Ascending aorta (tissue), 2 donors: ENCODE data around the gene ING4. TPM values are rescaled to one million over a fixed set of nuclear protein-coding genes. Genes with fewer than 3 reads are reported as not detected.

Experiments used
- DNase-seq, 2 donors: peaks; one replicate each; pipeline ENCODE4 v3.0.0-alpha.2; 2019; ENCODE audit warnings: low spot score in 2 of 2
- H3K27ac ChIP-seq, 2 donors: fragments of 200-600 bp; sonication (generic); one replicate each; pipeline ENCODE4 v1.5.1; 2016 to 2017; ENCODE audit warnings: mild to moderate bottlenecking in 1 of 2
- H3K27me3 ChIP-seq: fragments of 200-600 bp; sonication (generic); one replicate; pipeline ENCODE4 v1.5.1; 2017
- H3K36me3 ChIP-seq, 2 donors: fragments of 200-600 bp; sonication (generic); one replicate each; pipeline ENCODE4 v1.5.1; 2016
- H3K4me1 ChIP-seq, 2 donors: fragments of 200-600 bp; sonication (generic); one replicate each; pipeline ENCODE4 v1.5.1; 2016 to 2017; ENCODE audit warnings: mild to moderate bottlenecking in 1 of 2
- H3K4me3 ChIP-seq, 2 donors: fragments of 200-600 bp; sonication (generic); one replicate each; pipeline ENCODE4 v1.5.1; 2016 to 2017; ENCODE audit warnings: mild to moderate bottlenecking in 1 of 2
- H3K9me3 ChIP-seq, 2 donors: fragments of 200-600 bp; sonication (generic); one replicate each; pipeline ENCODE4 v1.5.1; 2016
- intact Hi-C: fragments of 100-400 bp; cut with DNase I; formaldehyde crosslinking; loops from one replicate; pipeline ENCODE4 v1.15.1; 2023
- total RNA-seq: library from RNA; depleted of rRNA; stranded (reverse); fragments of >200 nt; gene quantifications from one replicate; pipeline ENCODE4 v1.1.0, GENCODE V29; 2016
- TF ChIP-seq, protein P1 (sequence below), 3 experiments: fragments of 200-600 bp in 2 of 3; fragments of 450-650 bp in 1 of 3; sonication (generic) in 2 of 3; IDR thresholded peaks; one replicate each; pipeline ENCODE4 v1.5.1; 2016 to 2019; ENCODE audit warnings: antibody characterized with exemption in 3 of 3, mild to moderate bottlenecking in 1 of 3, moderate library complexity in 1 of 3

Gene ING4
- total RNA-seq, 1 donor from 2014 or later: 2.6 TPM

DNA sequence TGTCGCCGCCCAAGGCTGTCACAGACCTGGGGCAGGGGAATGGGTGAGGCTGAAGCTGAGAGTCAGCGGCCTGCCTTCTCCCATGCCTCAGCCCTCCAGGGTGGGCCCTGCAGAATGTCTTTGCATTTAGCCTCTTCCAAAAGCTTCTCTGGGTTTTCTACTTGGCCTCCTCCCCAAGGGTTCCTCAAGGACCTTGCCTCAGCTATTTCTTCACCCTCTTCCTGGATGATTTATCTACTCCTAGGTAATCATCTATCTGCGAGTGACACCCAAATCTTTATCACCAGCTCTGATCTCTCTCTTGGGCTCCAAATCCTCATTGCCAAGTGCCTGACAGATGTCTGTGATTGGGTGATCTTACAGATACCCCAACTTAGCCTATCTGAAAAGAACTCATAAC, 22.4 kb downstream of the ING4 start:
- Histone ChIP-seq H3K9me3 (no peaks in the 10 kb centered on the region), H3K4me1 (no peaks in the 10 kb centered on the region), H3K27ac (no peak overlapping the region), H3K36me3 (no peaks in the 10 kb centered on the region), H3K4me3 (no peak overlapping the region), H3K27me3 (no peaks in the 10 kb centered on the region)
- TF ChIP-seq, protein P1, sequence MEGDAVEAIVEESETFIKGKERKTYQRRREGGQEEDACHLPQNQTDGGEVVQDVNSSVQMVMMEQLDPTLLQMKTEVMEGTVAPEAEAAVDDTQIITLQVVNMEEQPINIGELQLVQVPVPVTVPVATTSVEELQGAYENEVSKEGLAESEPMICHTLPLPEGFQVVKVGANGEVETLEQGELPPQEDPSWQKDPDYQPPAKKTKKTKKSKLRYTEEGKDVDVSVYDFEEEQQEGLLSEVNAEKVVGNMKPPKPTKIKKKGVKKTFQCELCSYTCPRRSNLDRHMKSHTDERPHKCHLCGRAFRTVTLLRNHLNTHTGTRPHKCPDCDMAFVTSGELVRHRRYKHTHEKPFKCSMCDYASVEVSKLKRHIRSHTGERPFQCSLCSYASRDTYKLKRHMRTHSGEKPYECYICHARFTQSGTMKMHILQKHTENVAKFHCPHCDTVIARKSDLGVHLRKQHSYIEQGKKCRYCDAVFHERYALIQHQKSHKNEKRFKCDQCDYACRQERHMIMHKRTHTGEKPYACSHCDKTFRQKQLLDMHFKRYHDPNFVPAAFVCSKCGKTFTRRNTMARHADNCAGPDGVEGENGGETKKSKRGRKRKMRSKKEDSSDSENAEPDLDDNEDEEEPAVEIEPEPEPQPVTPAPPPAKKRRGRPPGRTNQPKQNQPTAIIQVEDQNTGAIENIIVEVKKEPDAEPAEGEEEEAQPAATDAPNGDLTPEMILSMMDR (IDR thresholded peaks at IDR 0.05): no peak
- intact Hi-C loops: no loop called here
- no peak for DNase-seq

DNA sequence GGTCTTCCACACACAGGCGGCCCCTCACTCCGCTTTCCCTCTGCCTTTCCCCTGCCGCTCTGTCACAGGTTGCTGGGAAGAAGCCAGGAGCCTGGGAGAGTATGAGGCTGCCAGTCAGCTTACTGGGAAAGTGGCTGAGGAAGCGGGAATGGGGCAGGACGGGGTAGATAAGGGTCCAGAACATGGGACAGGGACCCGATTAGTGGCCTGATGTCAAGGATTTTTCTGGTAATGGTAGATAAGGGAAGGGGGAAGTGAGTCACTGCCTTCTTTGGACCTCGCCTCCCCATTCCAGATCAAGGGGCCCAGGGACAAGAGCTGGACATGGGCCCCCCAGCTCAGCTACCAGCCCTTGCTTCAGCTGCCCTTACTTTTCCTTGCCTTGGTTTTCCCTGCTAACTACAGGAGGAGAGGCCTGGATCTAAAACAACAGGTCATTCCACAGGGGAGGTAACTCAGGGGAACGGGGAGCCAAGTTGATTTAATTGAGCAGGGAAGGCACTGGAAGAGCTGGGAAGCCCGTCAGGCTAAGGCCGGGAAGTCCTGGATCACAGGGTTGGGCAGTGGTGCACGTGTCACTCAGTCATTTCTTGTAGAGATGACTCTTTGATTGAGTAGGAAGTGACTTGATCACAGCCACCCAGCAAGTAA, 23.6 kb downstream of the ING4 start:
- no peak for DNase-seq
- TF ChIP-seq, protein P1 (IDR thresholded peaks at IDR 0.05): no peak
- H3K27ac ChIP-seq: no peak overlapping the region

DNA sequence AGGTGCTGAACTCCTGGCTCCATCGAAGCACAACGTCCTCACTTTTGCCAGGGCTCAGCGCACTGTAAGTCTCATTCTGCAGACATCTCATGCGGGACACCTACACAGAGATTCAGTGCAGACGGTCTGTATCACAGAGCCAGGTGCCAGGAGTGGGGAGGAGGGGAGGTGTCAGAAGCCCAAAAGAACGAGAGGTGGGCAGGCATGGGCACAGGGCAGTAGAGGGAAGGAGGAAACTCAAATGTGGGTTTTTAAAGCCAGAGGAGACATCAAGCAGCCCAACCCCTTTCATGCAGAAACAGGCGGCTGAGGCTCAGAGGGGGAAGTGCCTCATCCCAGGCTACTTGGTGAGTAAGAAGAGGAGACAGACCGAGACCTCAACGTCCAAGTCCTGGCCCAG, 24.6 kb downstream of the ING4 start:
- TF ChIP-seq, protein P1 (IDR thresholded peaks at IDR 0.05): no peak
- H3K4me3 ChIP-seq: no peak overlapping the region
- no peaks in the 10 kb centered on the region for H3K4me1 ChIP-seq
- no peak for DNase-seq
- intact Hi-C loops: no loop called here
- H3K36me3 ChIP-seq: no peaks in the 10 kb centered on the region
- H3K27me3 ChIP-seq: no peaks in the 10 kb centered on the region
- H3K27ac ChIP-seq: no peak overlapping the region
- H3K9me3 ChIP-seq: no peaks in the 10 kb centered on the region

More for the DNA sequence above, 23.6 kb downstream of the ING4 start:
- Histone ChIP-seq H3K9me3 (no peaks in the 10 kb centered on the region), H3K4me1 (no peaks in the 10 kb centered on the region), H3K4me3 (no peak overlapping the region), H3K27me3 (no peaks in the 10 kb centered on the region), H3K36me3 (no peaks in the 10 kb centered on the region)
- intact Hi-C loops: no loop called here

DNA sequence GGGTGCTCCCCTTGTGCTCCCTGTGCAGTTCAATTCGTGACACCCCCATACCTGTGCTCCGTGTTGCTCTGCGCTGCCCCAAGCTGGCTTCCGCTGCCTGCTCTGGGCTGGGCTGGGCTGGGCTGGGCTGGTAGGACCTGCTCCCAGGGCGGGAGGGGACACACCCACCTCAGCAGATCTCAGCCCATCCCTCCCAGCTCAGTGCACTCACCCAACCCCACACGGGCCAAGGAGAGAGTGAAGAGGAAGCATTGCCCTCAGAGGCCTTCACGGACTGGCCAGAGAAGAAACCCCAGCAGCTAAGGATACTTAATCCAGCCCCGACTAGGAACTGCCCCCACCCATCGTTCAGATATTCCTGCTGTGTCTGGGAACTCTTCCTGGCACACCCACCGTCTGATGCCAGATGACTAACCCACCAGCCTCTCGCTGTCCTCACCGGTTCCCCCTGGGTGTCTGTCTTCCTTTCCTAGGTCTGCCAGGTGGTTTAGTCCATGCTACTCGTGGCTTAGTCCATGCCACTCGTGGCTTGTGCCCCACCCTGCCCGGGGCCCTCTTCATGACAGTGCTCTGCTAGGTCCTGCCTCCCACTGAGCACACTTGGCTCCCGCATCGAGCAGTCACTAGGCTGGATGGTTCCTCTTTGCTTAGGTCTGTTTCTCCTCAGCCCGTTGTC, 26.9 kb downstream of the ING4 start, which contains the start of gene LPAR5:
LPAR5 (minus strand) TSS at position 104 of the 676 bp plus-strand sequence. CDS start 14,711 bp downstream, outside the sequence.
- no peak within 1 kb of the TSS for H3K4me3 ChIP-seq
- TF ChIP-seq, protein P1 (IDR thresholded peaks at IDR 0.05): no peak
- H3K36me3 ChIP-seq: no peaks in the 10 kb centered on the region
- DNase-seq: no peak
- H3K27ac ChIP-seq: peak within 1 kb of the TSS in 1 of 2 donors; percentile 10
- intact Hi-C loops: no loop called here
- H3K9me3 ChIP-seq: no peaks in the 10 kb centered on the region
- H3K27me3 ChIP-seq: no peaks in the 10 kb centered on the region
- no peaks in the 10 kb centered on the region for H3K4me1 ChIP-seq

DNA sequence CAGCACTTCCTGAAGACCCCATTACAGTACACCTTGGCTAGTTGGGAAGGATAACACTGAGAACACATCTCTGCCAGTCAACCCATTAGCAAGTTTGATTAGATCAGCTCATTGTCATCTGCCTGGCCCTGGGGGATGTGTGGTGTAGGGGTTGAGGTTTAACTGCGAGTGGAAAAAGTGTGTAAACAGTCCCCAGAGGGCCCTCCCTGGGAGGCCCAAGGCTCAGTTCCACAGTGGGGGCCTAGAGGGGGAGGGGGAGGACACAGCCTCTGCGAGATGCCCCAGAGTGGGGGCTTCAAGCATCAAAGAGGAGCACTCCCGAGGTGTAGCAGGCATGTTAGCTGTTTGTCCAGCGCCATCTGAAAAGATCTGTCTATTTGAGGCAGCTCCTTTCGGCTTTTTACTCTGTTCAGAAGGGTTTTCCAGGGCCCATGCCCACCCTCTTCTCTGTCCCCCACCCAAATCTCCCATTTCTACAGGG, 27.5 kb downstream of the ING4 start:
- Histone ChIP-seq H3K4me3 (no peak overlapping the region), H3K36me3 (no peaks in the 10 kb centered on the region), H3K4me1 (no peaks in the 10 kb centered on the region), H3K27me3 (no peaks in the 10 kb centered on the region), H3K9me3 (no peaks in the 10 kb centered on the region), H3K27ac (peak overlapping the region in 1 of 2 donors; percentile 10)
- no peak for DNase-seq
- TF ChIP-seq, protein P1 (IDR thresholded peaks at IDR 0.05): no peak
- intact Hi-C loops: no loop called here
